A549 (cell line): ENCODE results near the gene POLR2H. TPM values are rescaled to one million over a fixed set of nuclear protein-coding genes. Genes with fewer than 3 reads are reported as not detected.

ENCODE experiments used
- polyA plus RNA-seq, 4 experiments: library from polyadenylated mRNA; depleted of rRNA in 3 of 4; stranded (reverse); fragments of >200 nt; fragmentation: RNase III in 1 of 4; extraction: RNeasy Plus Mini Kit Qiagen cat#74134 plus additional on column Dnase treatment in 1 of 4; gene quantifications; 2 replicates in 3 of 4; 3 replicates in 1 of 4; pipeline ENCODE4 v1.2.3, GENCODE V29; 2011 to 2017
- small RNA-seq, 6 experiments: library from RNA; depleted of rRNA; stranded (forward); fragments of <200 nt; gene quantifications; one replicate each; pipeline ENCODE3, GENCODE V24; 2012

POLR2H gene
- polyA plus RNA-seq, 2 of the 4 experiments (the other 2 are of a cell fraction), result 104 to 127 TPM

Small RNA genes lying within 50 kb of the gene (small RNA-seq; reads per million reads assigned to genes)
- 58.0 to 1,606 (median 355) reads per million in 6 experiments for gene SNORD66

Other genes with a start within 250 kb of the POLR2H start
- gene EIF2B5, start 226.4 kb upstream of the POLR2H start, polyA plus RNA-seq (2011; rRNA removed), result 32.7 and 33.9 TPM in 2 replicates
- 29.8 to 32.5 TPM (median 32.1 TPM) in 3 replicates for gene EIF2B5, start 226.4 kb upstream of the POLR2H start, polyA plus RNA-seq (2017; fragmentation: RNase III; extraction: RNeasy Plus Mini Kit Qiagen cat#74134 plus additional on column Dnase treatment)
- 14.1 and 17.7 TPM in 2 replicates for gene DVL3, start 206.3 kb upstream of the POLR2H start, polyA plus RNA-seq (2011; rRNA removed)
- gene DVL3, start 206.3 kb upstream of the POLR2H start, polyA plus RNA-seq (2017; fragmentation: RNase III; extraction: RNeasy Plus Mini Kit Qiagen cat#74134 plus additional on column Dnase treatment), result 23.6 to 24.4 TPM (median 23.9 TPM) in 3 replicates
- gene AP2M1, start 186.9 kb upstream of the POLR2H start, polyA plus RNA-seq (2011; rRNA removed), result 274 and 316 TPM in 2 replicates
- gene AP2M1, start 186.9 kb upstream of the POLR2H start, polyA plus RNA-seq (2017; fragmentation: RNase III; extraction: RNeasy Plus Mini Kit Qiagen cat#74134 plus additional on column Dnase treatment), result 285 to 298 TPM (median 288 TPM) in 3 replicates
- 34.6 and 35.3 TPM in 2 replicates for gene ABCF3, start 175.5 kb upstream of the POLR2H start, polyA plus RNA-seq (2011; rRNA removed)
- 46.6 to 50.2 TPM (median 47.7 TPM) in 3 replicates for gene ABCF3, start 175.5 kb upstream of the POLR2H start, polyA plus RNA-seq (2017; fragmentation: RNase III; extraction: RNeasy Plus Mini Kit Qiagen cat#74134 plus additional on column Dnase treatment)
- 0.11 and 0.37 TPM in 2 replicates for gene VWA5B2, start 132.1 kb upstream of the POLR2H start, polyA plus RNA-seq (2011; rRNA removed)
- 0.37 to 0.48 TPM (median 0.47 TPM) in 3 replicates for gene VWA5B2, start 132.1 kb upstream of the POLR2H start, polyA plus RNA-seq (2017; fragmentation: RNase III; extraction: RNeasy Plus Mini Kit Qiagen cat#74134 plus additional on column Dnase treatment)
- 49.1 and 74.4 TPM in 2 replicates for gene ALG3, start 112.7 kb upstream of the POLR2H start, polyA plus RNA-seq (2011; rRNA removed)
- gene ALG3, start 112.7 kb upstream of the POLR2H start, polyA plus RNA-seq (2017; fragmentation: RNase III; extraction: RNeasy Plus Mini Kit Qiagen cat#74134 plus additional on column Dnase treatment), result 55.9 to 59.6 TPM (median 57.6 TPM) in 3 replicates
- 12.7 and 17.0 TPM in 2 replicates for gene EEF1AKMT4, start 112.0 kb upstream of the POLR2H start, polyA plus RNA-seq (2011; rRNA removed)
- 9.0 to 9.8 TPM (median 9.7 TPM) in 3 replicates for gene EEF1AKMT4, start 112.0 kb upstream of the POLR2H start, polyA plus RNA-seq (2017; fragmentation: RNase III; extraction: RNeasy Plus Mini Kit Qiagen cat#74134 plus additional on column Dnase treatment)
- 0.05 and 0.20 TPM in 2 replicates for gene CAMK2N2, start 100.2 kb upstream of the POLR2H start, polyA plus RNA-seq (2011; rRNA removed)
- gene CAMK2N2, start 100.2 kb upstream of the POLR2H start, polyA plus RNA-seq (2017; fragmentation: RNase III; extraction: RNeasy Plus Mini Kit Qiagen cat#74134 plus additional on column Dnase treatment), result 0.71 to 0.88 TPM (median 0.84 TPM) in 3 replicates
- gene ECE2, start 85.7 kb upstream of the POLR2H start, polyA plus RNA-seq (2011; rRNA removed), result not detected in 2 replicates
- gene ECE2, start 85.7 kb upstream of the POLR2H start, polyA plus RNA-seq (2017; fragmentation: RNase III; extraction: RNeasy Plus Mini Kit Qiagen cat#74134 plus additional on column Dnase treatment), result not detected in 3 replicates
- 267 and 304 TPM in 2 replicates for gene PSMD2, start 62.5 kb upstream of the POLR2H start, polyA plus RNA-seq (2011; rRNA removed)
- 503 to 541 TPM (median 522 TPM) in 3 replicates for gene PSMD2, start 62.5 kb upstream of the POLR2H start, polyA plus RNA-seq (2017; fragmentation: RNase III; extraction: RNeasy Plus Mini Kit Qiagen cat#74134 plus additional on column Dnase treatment)
- gene EIF4G1, start 47.1 kb upstream of the POLR2H start, polyA plus RNA-seq (2011; rRNA removed), result 152 and 185 TPM in 2 replicates
- gene EIF4G1, start 47.1 kb upstream of the POLR2H start, polyA plus RNA-seq (2017; fragmentation: RNase III; extraction: RNeasy Plus Mini Kit Qiagen cat#74134 plus additional on column Dnase treatment), result 248 to 261 TPM (median 254 TPM) in 3 replicates
- 5.2 and 5.7 TPM in 2 replicates for gene FAM131A, start 24.1 kb upstream of the POLR2H start, polyA plus RNA-seq (2011; rRNA removed)
- gene FAM131A, start 24.1 kb upstream of the POLR2H start, polyA plus RNA-seq (2017; fragmentation: RNase III; extraction: RNeasy Plus Mini Kit Qiagen cat#74134 plus additional on column Dnase treatment), result 5.4 to 6.1 TPM (median 6.0 TPM) in 3 replicates
- gene CLCN2, start 105 bp upstream of the POLR2H start, polyA plus RNA-seq (2011; rRNA removed), result 2.2 and 2.7 TPM in 2 replicates
- gene CLCN2, start 105 bp upstream of the POLR2H start, polyA plus RNA-seq (2017; fragmentation: RNase III; extraction: RNeasy Plus Mini Kit Qiagen cat#74134 plus additional on column Dnase treatment), result 4.4 to 5.4 TPM (median 4.9 TPM) in 3 replicates
- 0.06 and 0.09 TPM in 2 replicates for gene THPO, start 16.5 kb downstream of the POLR2H start, polyA plus RNA-seq (2011; rRNA removed)
- gene THPO, start 16.5 kb downstream of the POLR2H start, polyA plus RNA-seq (2017; fragmentation: RNase III; extraction: RNeasy Plus Mini Kit Qiagen cat#74134 plus additional on column Dnase treatment), result not detected in 3 replicates
- 0.12 and 0.19 TPM in 2 replicates for gene CHRD, start 18.3 kb downstream of the POLR2H start, polyA plus RNA-seq (2011; rRNA removed)
- gene CHRD, start 18.3 kb downstream of the POLR2H start, polyA plus RNA-seq (2017; fragmentation: RNase III; extraction: RNeasy Plus Mini Kit Qiagen cat#74134 plus additional on column Dnase treatment), result 0.13 to 0.32 TPM (median 0.14 TPM) in 3 replicates
- gene EPHB3, start 200.1 kb downstream of the POLR2H start, polyA plus RNA-seq (2011; rRNA removed), result 0.36 and 0.52 TPM in 2 replicates
- gene EPHB3, start 200.1 kb downstream of the POLR2H start, polyA plus RNA-seq (2017; fragmentation: RNase III; extraction: RNeasy Plus Mini Kit Qiagen cat#74134 plus additional on column Dnase treatment), result 0.18 to 0.50 TPM (median 0.29 TPM) in 3 replicates